ENCODE data around the gene RSRC1. TPM values are rescaled to one million over a fixed set of nuclear protein-coding genes. Genes with fewer than 3 reads are reported as not detected.

RSRC1 gene
- total RNA-seq, 1 experiment from 2014 or later = 37.9 TPM

DNA sequence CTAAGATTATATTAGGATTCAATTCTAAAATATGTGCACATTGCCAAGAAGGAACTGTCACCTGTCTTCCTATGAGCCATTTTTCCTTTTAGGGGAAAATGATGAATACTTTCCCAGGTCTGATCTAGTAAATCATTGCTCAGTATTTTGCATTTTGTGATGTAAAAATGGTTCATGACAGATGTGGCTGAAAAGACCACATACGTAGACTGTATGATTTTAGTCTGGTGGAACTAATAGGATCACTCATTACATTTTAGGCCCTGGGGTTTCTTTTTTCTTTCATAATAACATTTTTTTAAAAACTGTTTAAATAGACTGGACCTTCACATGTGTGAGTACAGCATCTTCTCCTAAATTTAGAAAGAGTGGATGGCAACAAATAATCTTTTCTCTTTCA is 259.4 kb downstream of the RSRC1 start:
- no peaks in the 10 kb centered on the region for H3K4me1 ChIP-seq (ENCODE audit: insufficient read depth, low read length)
- H2BK15ac ChIP-seq (ENCODE audit: low read depth, low read length) = no peak overlapping the region
- no peak overlapping the region for H3K56ac ChIP-seq (ENCODE audit: insufficient read length, low read depth, low read length)
- H3K27ac Mint-ChIP-seq = no peak overlapping the region
- H3K27me3 ChIP-seq (ENCODE audit: insufficient read depth, low read length) = no peaks in the 10 kb centered on the region
- peaks cover 0 to 4% of the 10 kb centered on the region in 2 experiments; a peak in 2 of 4 replicates for H3K4me1 Mint-ChIP-seq
- no peak overlapping the region for H3K4ac ChIP-seq (ENCODE audit: low read depth, low read length)
- no peak overlapping the region for H2BK120ac ChIP-seq (ENCODE audit: low read depth, low read length, poor library complexity, severe bottlenecking)
- H3K27me3 Mint-ChIP-seq (ENCODE audit: low read depth) = no peaks in the 10 kb centered on the region
- no peak overlapping the region for H2BK5ac ChIP-seq (ENCODE audit: insufficient read length, low read length)
- no peaks in the 10 kb centered on the region for H3K79me2 ChIP-seq (ENCODE audit: insufficient read depth, low read length)
- H2AFZ ChIP-seq (ENCODE audit: low read length) = no peak overlapping the region
- H4K8ac ChIP-seq (replicated peaks; ENCODE audit: insufficient read length, low read depth, low read length) = no peak overlapping the region
- no peak for DNase-seq
- no peaks in the 10 kb centered on the region for H4K20me1 ChIP-seq (ENCODE audit: control insufficient read depth, insufficient read depth, insufficient read length)
- TF ChIP-seq, protein P1, sequence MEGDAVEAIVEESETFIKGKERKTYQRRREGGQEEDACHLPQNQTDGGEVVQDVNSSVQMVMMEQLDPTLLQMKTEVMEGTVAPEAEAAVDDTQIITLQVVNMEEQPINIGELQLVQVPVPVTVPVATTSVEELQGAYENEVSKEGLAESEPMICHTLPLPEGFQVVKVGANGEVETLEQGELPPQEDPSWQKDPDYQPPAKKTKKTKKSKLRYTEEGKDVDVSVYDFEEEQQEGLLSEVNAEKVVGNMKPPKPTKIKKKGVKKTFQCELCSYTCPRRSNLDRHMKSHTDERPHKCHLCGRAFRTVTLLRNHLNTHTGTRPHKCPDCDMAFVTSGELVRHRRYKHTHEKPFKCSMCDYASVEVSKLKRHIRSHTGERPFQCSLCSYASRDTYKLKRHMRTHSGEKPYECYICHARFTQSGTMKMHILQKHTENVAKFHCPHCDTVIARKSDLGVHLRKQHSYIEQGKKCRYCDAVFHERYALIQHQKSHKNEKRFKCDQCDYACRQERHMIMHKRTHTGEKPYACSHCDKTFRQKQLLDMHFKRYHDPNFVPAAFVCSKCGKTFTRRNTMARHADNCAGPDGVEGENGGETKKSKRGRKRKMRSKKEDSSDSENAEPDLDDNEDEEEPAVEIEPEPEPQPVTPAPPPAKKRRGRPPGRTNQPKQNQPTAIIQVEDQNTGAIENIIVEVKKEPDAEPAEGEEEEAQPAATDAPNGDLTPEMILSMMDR (conservative IDR thresholded peaks at IDR 0.05) = no peak
- no peak overlapping the region for H3K4me3 Mint-ChIP-seq
- H3K23ac ChIP-seq (ENCODE audit: insufficient read length, low read depth, low read length) = no peak overlapping the region
- H3K9me3 Mint-ChIP-seq = peaks cover 0 to 2% of the 10 kb centered on the region in 2 experiments; a peak in 2 of 5 replicates
- no peak overlapping the region for H3K27ac ChIP-seq (ENCODE audit: insufficient read length, low read depth, low read length)
- H4K91ac ChIP-seq (ENCODE audit: insufficient read length, low read depth, low read length) = no peak overlapping the region
- H3K9me3 ChIP-seq (ENCODE audit: control insufficient read depth, low read depth, low read length) = no peaks in the 10 kb centered on the region
- no peak overlapping the region for H3K9ac ChIP-seq (ENCODE audit: extremely low read depth, insufficient read length, low read length)
- no peaks in the 10 kb centered on the region for H3K23me2 ChIP-seq (ENCODE audit: insufficient read length, low read depth, low read length, poor library complexity, severe bottlenecking)
- H3K36me3 Mint-ChIP-seq (ENCODE audit: insufficient read depth in 1 of 3, low read depth in 3 of 3) = no peaks in the 10 kb centered on the region
- H2BK12ac ChIP-seq (ENCODE audit: insufficient read length, low read depth, low read length) = no peak overlapping the region
- no peak overlapping the region for H3K4me2 ChIP-seq (ENCODE audit: insufficient read depth, insufficient read length, low read length)
- H3K14ac ChIP-seq (ENCODE audit: insufficient read depth, low read length) = no peak overlapping the region
- WGBS (ENCODE audit: extremely low coverage, insufficient read length, low lambda C conversion rate) = no CpG with 5 or more reads among the region's 1 CpG
- H3K79me1 ChIP-seq (ENCODE audit: insufficient read depth, low read depth, low read length, poor library complexity, severe bottlenecking) = no peaks in the 10 kb centered on the region
- H3T11ph ChIP-seq (ENCODE audit: low read length) = no peak overlapping the region
- H2AK5ac ChIP-seq (ENCODE audit: insufficient read length, low read length) = no peak overlapping the region
- H2BK20ac ChIP-seq (ENCODE audit: low read depth, low read length, poor library complexity, severe bottlenecking) = no peak overlapping the region
- no peak overlapping the region for H3K18ac ChIP-seq (ENCODE audit: insufficient read length, low read depth, low read length)
- H4K5ac ChIP-seq (ENCODE audit: insufficient read length, low read depth, low read length) = no peak overlapping the region
